GF-D8 (cell line): Measurements from ENCODE around the gene CROCC.

Experiments
- DNase-seq: peaks from one replicate; lab custom pipeline; 2025; lab: John Stamatoyannopoulos, UW

The CROCC gene

DNA sequence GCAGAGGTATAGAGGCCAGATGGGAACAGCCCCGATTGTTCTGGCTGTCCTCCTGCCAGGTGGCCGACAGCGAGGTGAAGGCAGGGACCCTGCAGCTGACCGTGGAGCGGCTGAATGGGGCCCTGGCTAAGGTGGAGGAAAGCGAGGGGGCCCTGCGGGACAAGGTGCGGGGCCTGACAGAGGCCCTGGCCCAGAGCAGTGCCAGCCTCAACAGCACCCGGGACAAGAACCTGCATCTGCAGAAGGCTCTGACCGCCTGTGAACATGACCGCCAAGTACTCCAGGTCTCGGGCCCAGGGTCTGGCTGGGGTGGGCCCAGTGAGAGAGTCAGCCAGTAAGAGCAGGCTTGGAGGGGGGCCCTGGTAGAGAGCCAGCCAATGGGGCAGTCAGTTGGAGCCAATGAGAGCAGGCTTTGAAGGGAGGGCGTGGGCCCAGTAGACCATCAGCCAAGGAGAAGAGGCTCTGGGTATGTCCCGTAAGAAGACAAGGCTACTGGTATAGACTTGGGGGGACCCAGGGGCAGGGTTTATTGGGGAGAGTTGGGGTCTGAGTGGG, 47.4 kb downstream of the CROCC start:
- no peak for DNase-seq

DNA sequence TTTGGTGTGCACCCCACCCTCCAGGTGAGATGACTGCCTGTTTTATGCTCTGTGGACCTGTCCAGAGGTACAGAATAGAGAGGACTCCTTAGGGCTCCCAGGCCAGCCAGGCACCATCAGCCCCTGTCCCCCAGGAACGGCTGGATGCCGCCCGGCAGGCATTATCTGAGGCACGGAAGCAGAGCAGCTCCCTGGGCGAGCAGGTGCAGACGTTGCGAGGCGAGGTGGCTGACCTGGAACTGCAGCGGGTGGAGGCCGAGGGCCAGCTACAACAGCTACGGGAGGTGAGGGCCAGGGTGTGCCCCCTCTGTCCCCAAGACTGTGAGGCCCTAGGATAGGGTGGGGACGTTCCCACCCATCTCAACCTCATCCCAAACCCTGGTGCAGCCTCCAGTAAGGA, 47.9 kb downstream of the CROCC start:
- DNase-seq, result no peak

DNA sequence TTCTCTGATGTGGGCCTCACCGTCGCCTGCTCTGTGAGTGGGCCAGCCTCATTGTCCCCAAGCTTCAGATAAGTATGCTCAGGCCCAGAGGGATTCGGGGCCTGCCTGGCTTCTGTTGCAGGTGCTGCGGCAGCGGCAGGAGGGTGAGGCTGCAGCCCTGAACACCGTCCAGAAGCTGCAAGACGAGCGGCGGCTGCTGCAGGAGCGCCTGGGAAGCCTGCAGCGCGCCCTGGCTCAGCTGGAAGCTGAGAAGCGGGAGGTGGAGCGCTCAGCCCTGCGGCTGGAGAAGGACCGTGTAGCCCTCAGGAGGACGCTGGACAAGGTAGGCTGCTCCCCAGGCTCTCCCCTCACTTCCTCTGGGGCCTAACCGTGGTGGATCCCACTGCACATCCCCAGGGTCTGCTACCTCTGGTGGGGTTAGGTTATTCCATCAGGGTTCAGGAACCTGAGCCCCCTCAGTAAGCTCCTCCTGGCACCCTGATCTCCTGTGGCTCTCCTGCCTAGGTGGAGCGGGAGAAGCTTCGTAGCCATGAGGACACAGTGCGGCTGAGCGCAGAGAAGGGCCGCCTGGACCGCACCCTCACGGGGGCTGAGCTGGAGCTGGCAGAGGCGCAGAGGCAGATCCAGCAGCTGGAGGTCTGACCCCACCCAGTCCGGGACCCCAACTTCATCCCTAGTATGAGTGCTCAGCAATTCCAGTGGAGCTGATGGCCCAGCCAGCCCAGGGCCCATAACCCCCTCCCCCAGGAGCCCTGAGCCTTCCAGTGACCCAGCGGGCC, 48.6 kb downstream of the CROCC start:
- no peak for DNase-seq

DNA sequence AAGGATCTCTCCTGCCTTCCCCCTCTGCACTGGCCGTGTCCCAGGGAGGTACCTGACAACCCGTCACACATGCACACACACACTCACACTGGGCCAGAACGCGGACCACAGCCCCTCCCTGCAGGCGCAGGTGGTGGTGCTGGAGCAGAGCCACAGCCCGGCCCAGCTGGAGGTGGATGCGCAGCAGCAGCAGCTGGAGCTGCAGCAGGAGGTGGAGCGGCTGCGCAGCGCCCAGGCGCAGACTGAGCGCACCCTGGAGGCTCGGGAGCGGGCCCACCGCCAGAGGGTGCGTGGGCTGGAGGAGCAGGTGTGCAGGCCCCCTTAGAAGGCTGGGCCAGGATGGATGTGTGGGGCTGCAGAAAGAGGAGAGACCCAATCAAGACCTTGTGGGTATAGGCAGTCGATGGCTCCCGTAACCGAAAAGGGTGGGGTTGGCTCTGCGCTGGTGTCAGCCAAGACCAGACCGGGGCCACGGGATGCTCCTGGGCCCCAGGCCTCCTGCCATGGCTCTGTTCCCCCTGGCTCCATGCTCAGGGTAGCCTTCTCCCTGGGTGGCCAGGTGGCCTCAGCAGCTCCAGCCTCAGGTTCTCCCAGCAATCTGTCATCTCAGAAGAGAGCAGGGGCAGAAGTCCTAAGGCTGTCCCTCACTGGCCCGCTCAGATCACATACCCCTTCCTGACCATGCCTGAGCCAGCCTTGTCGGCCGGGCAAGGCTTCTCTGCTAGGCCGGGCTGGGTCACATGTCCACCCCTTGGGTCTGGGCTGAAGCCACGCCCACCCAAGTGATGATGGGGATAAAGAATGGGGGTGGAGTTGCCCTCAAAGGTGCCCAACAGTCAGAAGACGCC, 49.8 kb downstream of the CROCC start:
- no peak for DNase-seq

DNA sequence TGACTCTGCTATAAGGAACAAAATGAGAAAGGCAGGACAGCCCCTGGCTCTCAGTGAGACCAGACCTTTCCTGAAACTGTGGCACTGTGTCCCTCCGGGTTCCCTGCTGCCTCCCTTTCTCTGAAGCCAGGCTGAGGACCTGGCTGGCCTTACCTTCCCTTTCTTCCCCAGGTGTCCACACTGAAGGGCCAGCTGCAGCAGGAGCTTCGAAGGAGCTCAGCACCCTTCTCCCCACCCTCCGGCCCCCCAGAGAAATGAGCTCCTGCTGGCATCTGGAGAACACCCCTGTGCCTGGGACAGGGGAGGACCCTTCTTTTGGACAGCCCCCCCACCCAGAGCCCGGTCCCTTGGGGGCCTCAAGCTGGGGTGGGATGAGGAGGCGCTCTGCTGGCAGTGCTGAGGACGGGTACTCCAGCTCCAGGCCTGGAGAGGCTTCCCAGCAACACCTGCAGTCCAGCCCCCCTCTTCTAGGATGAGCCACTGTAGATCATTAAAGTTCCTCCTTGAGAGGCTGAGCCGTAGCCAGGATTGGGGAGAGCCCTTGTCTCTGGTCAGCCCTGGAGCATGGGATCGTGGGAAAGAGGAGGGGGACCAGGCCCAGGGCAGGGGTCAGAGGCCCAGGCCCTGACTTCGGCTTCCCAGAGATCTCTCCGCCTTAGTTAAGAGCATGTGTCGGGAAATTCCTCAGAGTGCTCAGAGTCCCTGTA, 50.6 kb downstream of the CROCC start:
- no peak for DNase-seq

DNA sequence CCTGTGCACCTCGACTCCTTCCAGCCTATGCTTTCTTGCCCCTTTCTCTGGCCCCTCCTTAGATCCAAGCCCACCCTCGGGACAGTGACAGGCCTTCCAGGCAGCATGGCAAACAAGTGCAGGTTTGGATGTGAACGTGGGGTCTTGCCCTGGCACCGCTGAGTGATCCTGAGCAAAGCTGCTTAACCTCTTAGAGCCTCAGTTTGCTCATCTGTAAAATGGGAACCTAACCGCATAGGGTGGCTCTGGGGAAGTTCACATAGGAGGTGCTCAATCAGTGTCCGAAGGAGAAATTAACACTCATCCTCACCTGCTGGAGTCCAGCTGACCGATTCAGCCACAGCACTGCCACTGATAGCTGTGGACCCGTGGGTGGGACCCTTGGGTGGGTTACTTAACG, 51.5 kb downstream of the CROCC start:
- no peak for DNase-seq

DNA sequence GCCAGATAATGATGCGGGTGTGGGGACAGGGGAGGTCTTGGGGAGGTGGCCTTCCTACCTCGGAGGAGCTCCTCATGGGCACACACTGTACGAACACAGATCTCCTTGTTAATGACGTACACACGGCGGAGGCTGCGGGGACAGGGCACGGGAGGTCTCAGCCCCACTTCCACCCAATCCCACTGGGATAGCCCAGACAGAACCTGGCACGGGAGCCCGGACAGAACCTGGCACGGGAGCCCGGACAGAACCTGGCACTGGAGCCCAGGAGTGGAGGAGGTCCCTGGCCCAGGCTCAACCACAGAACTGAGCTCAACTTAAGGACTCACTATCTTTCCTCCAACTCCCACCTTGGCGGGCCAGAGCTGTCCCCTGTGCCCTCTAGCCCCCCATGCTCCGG, 53.5 kb downstream of the CROCC start:
- DNase-seq, result no peak

DNA sequence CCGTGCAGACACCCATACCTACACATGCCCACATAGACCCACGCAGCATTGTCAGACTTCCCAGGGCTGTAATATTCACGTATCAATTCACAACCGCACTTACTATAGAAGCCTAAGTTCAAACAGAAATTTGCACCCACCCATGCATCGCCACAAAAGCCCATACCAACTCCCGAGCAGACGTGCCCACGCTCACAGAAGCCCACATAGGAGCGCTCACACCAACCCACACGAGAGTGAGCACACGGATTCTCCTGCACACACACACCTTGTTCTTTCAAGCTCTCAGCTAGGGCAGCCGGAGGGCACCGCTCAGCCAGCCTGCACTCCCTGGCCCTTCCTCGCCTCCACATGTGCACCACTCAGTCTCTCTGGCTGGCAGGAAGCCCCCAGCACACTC, 54.1 kb downstream of the CROCC start:
- DNase-seq, result no peak

DNA sequence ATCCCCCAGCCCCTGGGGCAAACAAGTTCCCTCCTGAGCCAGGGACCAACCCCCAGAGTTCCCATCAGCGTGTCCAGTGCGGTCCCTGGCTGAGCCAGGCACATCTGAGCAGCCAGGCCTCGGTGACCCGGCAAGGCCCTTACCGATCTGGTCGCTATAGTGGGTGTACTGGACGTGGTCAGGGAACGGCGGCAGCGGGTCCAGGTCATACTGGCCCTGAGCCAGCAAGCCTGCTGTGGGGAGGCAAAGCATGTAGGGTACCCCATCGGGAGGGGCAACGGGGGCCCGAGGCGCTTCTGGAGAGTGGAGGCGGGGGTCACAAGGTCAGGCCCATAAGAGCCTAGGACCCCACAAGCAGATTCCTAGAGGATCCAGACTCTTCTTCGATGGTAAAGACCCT, 55.2 kb downstream of the CROCC start:
- no peak for DNase-seq

DNA sequence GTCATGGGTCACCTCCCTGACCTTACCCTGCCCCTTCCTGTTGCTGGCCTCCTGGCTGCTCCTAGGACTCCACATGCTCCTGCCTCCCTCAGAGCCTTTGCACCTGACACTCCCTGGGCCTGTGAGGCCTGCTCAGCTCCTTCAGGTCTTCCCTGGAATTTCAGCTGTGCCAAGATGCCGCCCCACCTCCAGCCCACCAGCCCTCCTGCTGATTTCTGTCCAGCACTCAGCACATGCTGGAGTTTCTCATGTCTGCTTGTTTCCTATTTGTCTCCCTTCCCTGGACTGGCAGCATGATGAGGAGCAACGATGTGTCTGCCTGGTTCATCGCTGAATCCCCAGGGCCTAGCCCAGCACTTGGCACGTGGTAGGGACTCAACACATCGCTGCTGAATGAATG, 55.6 kb downstream of the CROCC start:
- DNase-seq, result no peak

DNA sequence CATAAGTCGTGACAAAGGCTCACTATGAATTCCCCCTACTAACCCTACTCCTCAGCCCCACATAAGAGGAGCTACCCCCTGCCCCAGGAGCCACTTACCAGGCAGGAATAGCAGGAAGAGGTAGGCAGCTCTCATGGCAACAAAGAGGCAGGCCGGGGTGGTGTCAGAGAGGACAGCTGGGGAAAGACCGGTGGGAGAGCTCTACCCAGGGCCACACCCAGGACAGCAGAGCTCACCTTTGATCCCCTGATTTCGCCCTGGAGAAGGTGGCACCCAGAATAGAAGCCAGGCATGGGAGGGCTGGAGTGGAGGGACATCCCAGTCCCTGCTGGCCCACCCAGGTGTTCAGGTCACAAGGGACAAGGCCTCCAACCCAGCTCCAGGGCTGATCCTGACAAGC, 56.4 kb downstream of the CROCC start:
- no peak for DNase-seq

DNA sequence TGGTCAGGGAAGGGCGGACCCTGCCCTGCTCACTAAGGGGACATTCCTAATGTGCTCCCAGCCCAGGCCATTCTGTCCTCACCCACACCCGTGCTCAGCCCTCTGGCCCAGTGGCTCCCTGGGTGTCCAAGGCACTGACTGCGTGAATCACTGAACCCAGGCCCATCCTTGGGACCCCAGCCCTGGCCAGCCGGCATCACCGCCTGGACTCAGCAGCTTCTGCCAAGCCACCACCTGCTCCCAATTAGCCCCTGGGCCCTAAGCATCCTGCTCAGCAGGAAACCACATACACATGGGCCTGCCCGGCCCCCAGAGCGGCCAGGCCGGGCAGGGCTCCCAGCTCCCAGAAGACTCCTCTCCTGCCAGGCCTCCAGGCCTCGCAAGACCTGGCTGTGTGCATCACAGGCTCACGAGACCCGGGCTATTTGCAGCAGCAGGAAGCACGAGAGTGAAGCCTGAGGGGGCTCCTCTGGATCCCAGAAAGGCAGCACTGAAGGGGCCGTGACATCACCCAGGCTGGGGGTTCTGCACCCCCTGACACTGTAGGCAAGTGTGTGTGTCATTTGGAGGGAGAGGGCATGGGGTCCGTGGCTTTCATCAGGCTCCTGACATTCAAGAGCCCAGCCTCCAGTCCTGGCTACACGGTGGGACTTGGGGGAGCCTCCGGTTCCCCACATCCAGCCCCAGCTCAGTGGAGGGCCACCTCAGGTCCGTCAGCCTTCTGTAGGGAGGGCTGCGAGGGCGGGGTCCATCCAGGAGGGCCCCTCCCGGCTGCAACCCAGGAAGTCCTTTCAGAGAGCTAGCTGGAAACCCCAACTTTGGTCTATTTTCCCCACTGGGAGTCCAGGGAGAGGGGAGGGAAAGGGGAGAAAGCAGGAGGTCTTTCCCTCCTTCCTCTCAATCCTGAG, 57.1 kb downstream of the CROCC start:
- no peak for DNase-seq

DNA sequence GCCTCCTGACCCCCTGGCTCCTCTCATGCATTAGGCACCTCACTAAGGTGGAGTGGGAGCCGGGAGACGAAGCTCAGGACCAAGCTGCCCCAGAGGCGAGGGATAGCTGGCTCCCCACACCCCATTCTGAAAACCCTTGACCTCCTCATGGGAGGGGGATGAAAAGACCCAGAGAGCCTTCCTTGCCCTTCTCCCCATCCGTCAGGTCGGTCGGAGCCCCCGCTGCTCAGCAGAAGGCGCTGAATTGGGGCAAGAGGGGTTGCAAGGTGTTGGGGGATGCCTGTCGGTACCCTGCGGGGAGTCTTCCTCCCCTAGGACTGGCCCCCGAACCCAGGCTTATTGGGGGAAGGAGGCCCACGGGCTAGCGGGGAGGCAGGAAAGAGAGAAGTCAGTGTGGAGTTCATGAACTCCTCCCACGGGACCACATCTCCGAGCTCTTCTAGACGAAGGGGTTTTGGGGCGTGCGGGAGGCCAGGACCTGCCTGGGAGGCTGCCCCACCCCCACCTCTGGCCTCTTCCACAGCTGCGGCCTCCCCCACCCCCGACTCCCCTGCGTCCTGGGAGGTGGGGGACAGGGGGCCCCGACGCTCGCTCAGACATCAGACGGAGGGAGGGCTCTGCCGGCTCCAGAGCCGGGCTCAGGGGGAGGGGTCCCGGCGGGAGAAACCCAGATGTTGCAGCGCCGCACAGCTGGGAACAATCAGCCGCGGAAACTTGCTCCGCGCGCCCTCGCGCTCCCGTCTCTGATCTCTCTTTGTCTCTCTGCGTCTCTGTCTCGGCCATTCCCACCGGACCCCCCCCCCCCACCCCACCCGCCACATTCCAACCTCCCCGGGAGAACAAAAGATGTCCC, 58.0 kb downstream of the CROCC start:
- DNase-seq, result no peak

DNA sequence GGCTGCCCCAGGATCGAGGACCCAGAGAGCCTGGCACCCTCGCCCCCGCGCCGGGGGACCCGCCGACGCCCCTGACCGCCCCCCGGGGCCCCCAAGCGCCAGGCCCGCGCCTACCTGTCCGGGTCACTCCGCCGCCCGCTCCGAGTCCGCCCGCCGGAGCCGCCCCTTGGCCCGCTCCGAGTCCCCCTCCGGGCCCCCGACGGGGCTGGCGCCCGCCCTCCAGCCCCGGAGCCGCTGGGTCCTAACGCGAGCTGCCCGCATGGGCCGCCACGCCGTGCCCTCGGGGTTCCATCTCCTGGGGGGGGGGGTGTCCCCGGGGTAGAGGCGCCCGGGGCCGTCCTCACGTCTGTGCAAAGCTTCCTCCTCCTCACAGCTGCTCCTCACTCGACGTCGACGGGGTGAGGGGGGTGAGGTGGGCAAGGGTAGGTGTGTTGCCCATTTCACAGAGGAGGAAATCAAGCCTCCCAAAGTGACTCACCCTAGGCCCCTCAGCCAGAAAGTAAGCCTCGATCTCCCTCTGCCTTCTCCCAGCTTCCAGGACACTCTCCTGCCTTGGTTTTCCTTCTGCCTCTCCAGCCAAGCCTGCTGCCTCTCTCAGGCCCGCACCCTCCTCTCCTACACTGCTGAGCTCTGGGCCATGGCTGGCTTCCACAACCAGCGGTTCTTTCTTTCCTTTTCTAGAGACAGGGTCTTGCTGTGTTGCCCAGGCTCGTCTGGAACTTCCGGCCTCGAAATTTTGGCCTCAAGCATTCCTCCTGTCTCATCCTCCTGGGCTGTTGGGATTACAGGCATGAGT, 58.9 kb downstream of the CROCC start, which contains the start of gene MFAP2:
Gene MFAP2 (minus strand): TSS at position 148 of the 796 bp plus-strand sequence. CDS start 2,347 bp downstream, outside the sequence.
- DNase-seq, result no peak

DNA sequence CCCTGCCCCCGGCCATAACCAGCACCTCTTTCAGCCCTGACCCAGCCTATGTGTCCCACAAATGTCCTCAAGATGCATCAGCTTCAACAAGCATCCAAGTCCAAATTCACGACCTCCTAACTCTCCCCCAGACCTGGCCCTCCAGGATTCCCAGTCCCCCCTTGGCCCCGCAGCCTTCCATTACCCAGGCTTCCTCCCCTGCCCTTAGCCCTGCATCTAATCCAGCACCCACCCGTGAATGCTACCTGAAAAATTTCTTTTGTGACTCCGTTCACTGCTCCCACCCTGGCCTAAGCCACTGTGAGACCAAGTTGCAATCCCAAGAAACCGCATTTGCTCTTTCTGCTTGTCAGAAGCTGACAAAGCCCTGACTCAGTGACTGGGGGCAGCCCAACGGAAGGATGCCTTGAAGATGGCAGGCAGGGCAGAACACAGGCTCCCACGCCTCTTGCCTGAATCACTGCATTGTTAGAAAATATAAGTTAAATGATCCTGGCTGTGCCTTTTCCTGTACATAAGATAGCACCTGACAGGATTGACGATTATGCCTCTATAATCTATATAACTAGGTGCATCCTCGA, 59.6 kb downstream of the CROCC start:
- no peak for DNase-seq

DNA sequence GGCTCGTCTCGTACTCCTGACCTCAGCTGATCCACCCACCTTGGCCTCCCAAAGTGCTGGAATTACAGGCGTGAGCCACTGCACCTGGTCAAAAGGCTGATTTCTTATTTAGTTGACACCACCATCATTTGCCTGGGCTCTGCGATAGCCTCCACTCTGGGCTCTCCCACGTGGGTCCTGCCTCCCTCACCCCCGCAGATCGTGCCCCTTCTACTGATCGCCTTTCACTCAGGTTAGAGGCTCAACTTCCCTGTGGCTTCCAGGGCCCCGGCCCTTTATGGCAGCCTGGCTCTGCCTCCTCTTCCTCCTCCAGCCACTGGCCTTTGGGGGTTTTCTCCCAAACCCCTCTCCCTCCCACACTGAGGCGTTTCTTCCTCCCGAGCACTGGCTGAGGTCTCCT, 61.2 kb downstream of the CROCC start:
- DNase-seq, result no peak

DNA sequence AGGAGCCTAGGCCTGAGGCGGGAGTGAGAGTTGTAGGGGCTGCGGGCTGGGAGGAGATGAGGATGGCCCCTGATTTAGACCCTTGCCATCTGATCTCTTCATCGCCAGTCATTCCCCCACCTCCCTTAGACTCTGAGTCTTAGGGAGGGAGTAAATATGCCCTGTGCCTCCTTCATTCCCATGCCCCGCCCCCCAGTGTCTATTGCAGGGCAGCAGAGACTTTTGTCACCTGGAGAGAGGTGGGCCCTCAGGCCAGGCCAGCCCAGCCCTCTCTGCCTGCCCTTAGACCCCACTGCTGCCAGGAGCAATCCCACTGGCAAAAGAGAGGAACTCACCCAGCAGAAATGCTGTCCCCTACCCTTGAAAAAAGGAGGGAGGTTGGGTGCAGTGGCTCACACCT, 61.9 kb downstream of the CROCC start:
- DNase-seq, result no peak

DNA sequence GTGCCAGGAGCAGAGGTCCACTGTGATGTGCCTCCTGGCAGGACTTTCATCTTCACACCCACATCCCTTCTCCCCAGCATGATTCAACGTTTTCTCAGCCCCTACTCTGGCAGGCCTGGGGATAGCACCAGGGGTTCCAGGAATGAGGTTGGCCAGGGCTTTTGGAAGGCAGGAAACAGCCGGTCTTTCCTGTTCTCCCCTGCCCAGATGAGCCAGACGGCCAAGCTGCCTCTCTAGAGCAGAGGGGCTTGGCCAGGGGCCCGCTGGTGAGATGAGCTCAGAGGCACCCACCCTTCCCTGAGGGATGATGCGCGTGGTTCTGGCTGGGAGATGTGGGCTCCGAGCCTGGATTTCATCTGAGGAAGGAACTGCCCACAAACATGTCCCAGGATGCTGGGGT, 63.0 kb downstream of the CROCC start:
- DNase-seq, result no peak

DNA sequence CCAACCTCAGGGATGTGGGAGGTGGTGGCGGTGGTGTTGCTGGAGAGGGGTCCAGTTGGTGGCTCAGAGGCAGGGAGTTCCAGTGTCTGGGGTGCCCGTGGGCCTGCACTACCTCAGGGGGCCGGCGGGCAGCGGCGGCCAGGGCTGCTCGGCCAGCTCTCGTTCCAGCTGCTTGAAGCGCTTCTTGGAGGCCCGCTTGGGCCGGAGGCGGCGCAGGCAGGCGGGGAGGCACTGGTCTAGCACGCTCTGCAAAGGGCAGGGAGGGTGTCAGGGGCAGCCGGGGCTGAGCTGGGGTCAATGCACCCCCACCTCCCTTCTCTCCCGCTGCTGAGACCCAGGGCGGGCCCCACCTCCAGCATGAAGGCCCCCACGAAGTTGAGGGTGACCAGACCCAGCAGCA, 64.4 kb downstream of the CROCC start:
- DNase-seq, result no peak
